Parathyroid adenoma (tissue), 2 donors: ENCODE measurements around the gene KCNE4.

Experiments used
- H2AFZ ChIP-seq: fragments of 300-600 bp; sonication (generic); one replicate; pipeline ENCODE4 v1.7.0; 2017; ENCODE audit warnings: antibody characterized with exemption, mild to moderate bottlenecking
- H3K27ac ChIP-seq: fragments of 300-600 bp; sonication (generic); one replicate; pipeline ENCODE4 v1.7.0; 2017
- H3K27me3 ChIP-seq: fragments of 300-600 bp; sonication (generic); one replicate; pipeline ENCODE4 v1.7.0; 2017; ENCODE audit warnings: low read length; ENCODE audit not compliant: control insufficient read depth, insufficient read depth
- H3K36me3 ChIP-seq: fragments of 300-600 bp; sonication (generic); one replicate; pipeline ENCODE4 v1.7.0; 2017; ENCODE audit warnings: low read length; ENCODE audit not compliant: control insufficient read depth, insufficient read depth
- H3K4me1 ChIP-seq: fragments of 300-600 bp; sonication (generic); one replicate; pipeline ENCODE4 v1.7.0; 2017; ENCODE audit warnings: control low read depth
- H3K4me2 ChIP-seq: fragments of 300-600 bp; sonication (generic); one replicate; pipeline ENCODE4 v1.7.0; 2017; ENCODE audit warnings: low read length
- H3K4me3 ChIP-seq: fragments of 300-600 bp; sonication (generic); one replicate; pipeline ENCODE4 v1.7.0; 2017; ENCODE audit warnings: low read depth, low read length
- H3K79me2 ChIP-seq: fragments of 300-600 bp; sonication (generic); one replicate; pipeline ENCODE4 v1.7.0; 2017; ENCODE audit warnings: control low read depth
- H3K9ac ChIP-seq: fragments of 300-600 bp; sonication (generic); one replicate; pipeline ENCODE4 v1.7.0; 2017; ENCODE audit warnings: mild to moderate bottlenecking
- H3K9me3 ChIP-seq: fragments of 300-600 bp; sonication (generic); one replicate; pipeline ENCODE4 v1.7.0; 2017; ENCODE audit warnings: low read length; ENCODE audit not compliant: control insufficient read depth
- TF ChIP-seq, protein P1 (sequence below): fragments of 300-600 bp; sonication (generic); IDR thresholded peaks from one replicate; pipeline ENCODE4 v1.7.0; 2017; ENCODE audit warnings: antibody characterized with exemption, mild to moderate bottlenecking
- donor health status: primary hyperparathyroidism.

Gene KCNE4

DNA sequence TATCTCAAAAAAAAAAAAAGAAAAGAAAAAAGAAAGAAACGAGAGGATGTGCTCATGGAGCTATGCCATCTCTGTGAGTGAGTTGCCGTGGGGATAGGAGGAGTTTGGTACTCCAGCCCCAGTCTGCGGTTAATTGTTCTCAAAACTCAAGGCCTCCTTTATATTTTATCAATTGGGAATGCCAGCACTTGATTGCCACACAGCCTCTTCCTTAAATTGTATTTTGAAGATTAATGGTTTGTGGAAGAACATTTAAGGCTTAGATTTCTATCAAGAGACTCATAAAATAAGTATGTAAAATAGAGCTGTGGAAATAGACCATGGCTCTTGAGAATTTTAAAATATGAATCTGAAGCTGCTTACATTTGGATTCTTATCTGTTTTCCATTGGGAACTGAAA, 29.8 kb downstream of the KCNE4 start:
- Histone ChIP-seq H3K27ac (no peak overlapping the region), H3K4me3 (no peak overlapping the region), H3K36me3 (no peaks in the 10 kb centered on the region), H3K9ac (no peak overlapping the region), H2AFZ (no peak overlapping the region), H3K79me2 (no peaks in the 10 kb centered on the region), H3K4me2 (no peak overlapping the region), H3K9me3 (no peaks in the 10 kb centered on the region), H3K27me3 (no peaks in the 10 kb centered on the region), H3K4me1 (no peaks in the 10 kb centered on the region)
- TF ChIP-seq, protein P1, sequence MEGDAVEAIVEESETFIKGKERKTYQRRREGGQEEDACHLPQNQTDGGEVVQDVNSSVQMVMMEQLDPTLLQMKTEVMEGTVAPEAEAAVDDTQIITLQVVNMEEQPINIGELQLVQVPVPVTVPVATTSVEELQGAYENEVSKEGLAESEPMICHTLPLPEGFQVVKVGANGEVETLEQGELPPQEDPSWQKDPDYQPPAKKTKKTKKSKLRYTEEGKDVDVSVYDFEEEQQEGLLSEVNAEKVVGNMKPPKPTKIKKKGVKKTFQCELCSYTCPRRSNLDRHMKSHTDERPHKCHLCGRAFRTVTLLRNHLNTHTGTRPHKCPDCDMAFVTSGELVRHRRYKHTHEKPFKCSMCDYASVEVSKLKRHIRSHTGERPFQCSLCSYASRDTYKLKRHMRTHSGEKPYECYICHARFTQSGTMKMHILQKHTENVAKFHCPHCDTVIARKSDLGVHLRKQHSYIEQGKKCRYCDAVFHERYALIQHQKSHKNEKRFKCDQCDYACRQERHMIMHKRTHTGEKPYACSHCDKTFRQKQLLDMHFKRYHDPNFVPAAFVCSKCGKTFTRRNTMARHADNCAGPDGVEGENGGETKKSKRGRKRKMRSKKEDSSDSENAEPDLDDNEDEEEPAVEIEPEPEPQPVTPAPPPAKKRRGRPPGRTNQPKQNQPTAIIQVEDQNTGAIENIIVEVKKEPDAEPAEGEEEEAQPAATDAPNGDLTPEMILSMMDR, result no peak

DNA sequence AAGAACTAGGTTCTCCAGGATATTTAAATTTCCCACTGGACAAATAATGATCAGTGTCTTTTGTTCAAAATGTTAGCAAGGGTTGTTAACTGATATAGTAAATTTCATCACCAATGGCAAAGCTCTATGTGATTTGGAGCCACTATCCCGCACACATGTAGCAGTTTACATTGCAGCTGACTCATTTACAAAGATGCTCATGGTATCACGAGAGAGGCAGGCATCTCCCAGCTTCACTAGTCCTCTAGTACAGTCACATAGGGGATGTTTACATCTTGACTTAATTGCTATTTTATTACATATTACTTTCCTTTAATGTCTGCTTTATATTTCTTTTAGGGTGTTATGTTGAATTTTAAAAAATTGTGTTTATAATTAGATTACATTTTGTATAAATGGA, 30.7 kb downstream of the KCNE4 start:
- Histone ChIP-seq H3K9me3 (no peaks in the 10 kb centered on the region), H3K36me3 (no peaks in the 10 kb centered on the region), H3K27ac (no peak overlapping the region), H3K9ac (no peak overlapping the region), H3K79me2 (no peaks in the 10 kb centered on the region), H2AFZ (no peak overlapping the region), H3K27me3 (no peaks in the 10 kb centered on the region), H3K4me2 (no peak overlapping the region), H3K4me1 (no peaks in the 10 kb centered on the region), H3K4me3 (no peak overlapping the region)
- TF ChIP-seq, protein P1, result no peak

DNA sequence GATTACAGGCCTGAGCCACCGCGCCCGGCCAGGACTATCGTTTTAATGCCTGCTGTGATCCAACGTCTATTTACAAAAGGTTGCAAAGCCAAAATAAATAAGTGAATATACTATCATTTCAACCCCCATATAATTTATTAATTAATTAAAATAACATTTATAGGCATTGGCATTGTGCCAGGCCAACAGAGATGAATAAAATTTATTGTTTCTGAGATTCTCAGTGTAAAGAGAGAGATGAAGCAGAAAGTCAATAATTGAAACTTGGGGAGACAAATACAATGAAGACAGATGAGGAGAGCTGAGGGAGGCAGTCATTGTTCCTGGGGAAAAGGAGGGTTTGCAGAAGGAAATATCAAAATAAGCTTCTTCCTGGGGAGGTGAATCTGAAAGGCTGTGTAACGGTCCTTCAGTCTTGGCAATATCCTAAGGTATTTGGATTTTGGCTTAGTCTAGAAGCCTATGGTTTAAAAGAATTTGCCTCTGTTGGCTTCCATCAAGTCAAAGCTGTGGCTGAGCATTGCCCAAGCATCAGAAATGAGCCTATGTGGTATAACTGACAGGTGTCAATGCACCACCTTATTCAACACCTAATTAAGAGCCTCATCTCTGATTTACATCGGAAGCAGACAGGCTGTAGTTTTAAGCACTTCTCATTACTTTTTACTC, 31.5 kb downstream of the KCNE4 start:
- H3K36me3 ChIP-seq, result no peaks in the 10 kb centered on the region
- no peaks in the 10 kb centered on the region for H3K9me3 ChIP-seq
- TF ChIP-seq, protein P1, result no peak
- H3K4me3 ChIP-seq, result no peak overlapping the region
- no peak overlapping the region for H3K27ac ChIP-seq
- no peaks in the 10 kb centered on the region for H3K79me2 ChIP-seq
- H3K4me2 ChIP-seq, result no peak overlapping the region
- no peak overlapping the region for H3K9ac ChIP-seq
- H3K27me3 ChIP-seq, result no peaks in the 10 kb centered on the region
- H3K4me1 ChIP-seq, result no peaks in the 10 kb centered on the region
- no peak overlapping the region for H2AFZ ChIP-seq

DNA sequence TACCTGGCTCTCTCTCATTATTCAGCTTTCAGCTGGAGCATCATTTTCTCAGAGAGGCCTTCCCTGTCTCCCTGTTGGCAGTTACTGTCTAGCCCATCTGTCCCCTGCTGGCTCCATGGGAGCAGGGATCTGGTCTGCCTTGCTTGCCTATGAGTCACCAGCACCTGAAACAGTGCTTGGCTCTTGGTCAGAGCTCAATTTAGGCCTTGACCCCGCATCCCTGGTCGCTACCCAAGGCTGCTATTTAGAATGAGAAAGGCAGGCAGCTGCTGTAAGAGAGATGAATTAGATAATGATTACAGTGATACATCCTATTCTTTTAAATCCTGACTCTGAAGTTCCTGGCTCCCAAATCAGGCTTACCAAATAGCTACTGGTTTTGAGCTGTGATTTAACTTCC, 32.9 kb downstream of the KCNE4 start:
- no peaks in the 10 kb centered on the region for H3K4me1 ChIP-seq
- no peaks in the 10 kb centered on the region for H3K27me3 ChIP-seq
- TF ChIP-seq, protein P1, result no peak
- H3K27ac ChIP-seq, result no peak overlapping the region
- H3K4me3 ChIP-seq, result no peak overlapping the region
- H3K9me3 ChIP-seq, result no peaks in the 10 kb centered on the region
- H3K79me2 ChIP-seq, result no peaks in the 10 kb centered on the region
- no peak overlapping the region for H2AFZ ChIP-seq
- H3K4me2 ChIP-seq, result no peak overlapping the region
- no peak overlapping the region for H3K9ac ChIP-seq
- no peaks in the 10 kb centered on the region for H3K36me3 ChIP-seq

DNA sequence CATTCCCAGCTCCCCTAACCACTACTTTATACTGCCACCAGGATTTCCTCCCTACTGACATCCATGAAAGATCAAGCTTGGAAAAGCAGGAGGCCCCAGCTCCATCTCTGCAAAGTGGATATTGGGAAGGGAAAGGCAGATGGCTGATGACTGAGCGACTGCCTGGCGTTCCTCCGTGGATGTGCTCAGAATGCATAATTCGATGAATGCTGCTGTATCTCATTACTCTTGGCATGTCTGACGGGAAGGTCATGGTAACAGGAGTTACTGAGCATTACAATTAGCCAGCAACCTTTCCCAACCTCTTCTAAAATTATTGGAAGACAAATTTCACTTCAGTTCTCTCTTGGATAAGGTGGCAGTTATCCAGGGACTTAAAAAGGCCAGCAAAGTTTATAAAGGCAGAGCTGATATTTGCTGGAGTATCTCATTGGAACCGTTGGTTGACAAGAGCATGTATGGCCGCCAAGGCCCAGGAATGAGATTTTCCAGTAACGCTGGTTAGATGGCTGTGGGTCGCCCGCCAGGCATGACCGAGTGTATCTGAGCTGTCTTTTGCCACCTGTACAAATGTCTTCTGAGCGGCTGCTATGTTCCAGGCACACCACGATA, 34.5 kb downstream of the KCNE4 start:
- H3K27ac ChIP-seq, result no peak overlapping the region
- H3K27me3 ChIP-seq, result no peaks in the 10 kb centered on the region
- TF ChIP-seq, protein P1, result no peak

More for the DNA sequence above, 34.5 kb downstream of the KCNE4 start:
- H3K9me3 ChIP-seq, result no peaks in the 10 kb centered on the region
- no peaks in the 10 kb centered on the region for H3K79me2 ChIP-seq
- H3K4me1 ChIP-seq, result no peaks in the 10 kb centered on the region
- no peak overlapping the region for H3K4me2 ChIP-seq
- no peaks in the 10 kb centered on the region for H3K36me3 ChIP-seq
- no peak overlapping the region for H3K9ac ChIP-seq
- no peak overlapping the region for H3K4me3 ChIP-seq
- no peak overlapping the region for H2AFZ ChIP-seq
